ENCODE results near the gene NRM. TPM values are rescaled to one million over a fixed set of nuclear protein-coding genes. Genes with fewer than 3 reads are reported as not detected.

The NRM gene
- total RNA-seq, 1 experiment from 2014 or later, result 13.6 TPM

DNA sequence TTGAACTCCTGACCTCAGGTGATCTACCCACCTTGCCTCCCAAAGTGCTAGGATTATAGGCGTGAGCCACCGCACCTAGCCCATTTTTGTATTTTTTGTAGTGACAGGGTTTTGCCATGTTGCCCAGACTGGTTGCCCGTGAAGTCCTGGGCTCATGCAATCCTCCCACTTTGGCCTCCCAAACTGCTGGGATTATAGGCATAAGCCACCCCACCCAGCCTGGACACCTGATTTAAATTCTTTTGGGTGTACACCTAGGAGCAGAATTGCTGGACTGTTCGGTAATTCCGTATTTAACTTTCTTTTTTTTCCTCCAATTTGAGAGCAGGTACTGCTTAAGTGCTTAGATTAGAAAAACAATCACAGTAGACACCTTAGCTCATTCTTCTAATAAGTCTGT is 5.6 kb upstream of the NRM start (continued):
- no peak for TF ChIP-seq SRF (IDR thresholded peaks at IDR 0.05; ENCODE audit: low read depth)

GRCh38 chr6:30691208-30691847 is 544 bp upstream of the NRM start:
- H3K27me3 ChIP-seq (ENCODE audit: insufficient read depth, low read length), result no peaks in the 10 kb centered on the region
- RAD21 ChIA-PET (ENCODE audit: low non-redundant PET in 1 of 2, low total read pairs in 2 of 2, uncharacterized antibody in 2 of 2, unreplicated experiment in 2 of 2), result interaction anchor here in 1 of 2 experiments (1.6 kb wide), 1 partner anchor 26 kb away, joined by 4 read pairs; the partner anchor contains the start of gene MDC1
- DNase-seq (ENCODE audit: low read depth, low spot score) (no peak), ATAC-seq (no peak)
- H3K79me2 ChIP-seq (ENCODE audit: insufficient read depth, low read length), result peaks cover 1% of the 10 kb centered on the region; the same call in 1 of the 2 replicates
- intact Hi-C loops (cut with micrococcal nuclease), result no loop called here
- H2AFZ ChIP-seq (ENCODE audit: low read depth, low read length, poor library complexity, severe bottlenecking), result no peak overlapping the region
- TSS peak; percentile 54 for BruUV-seq (replicated peaks)
- H3K27ac ChIP-seq (ENCODE audit: low read depth, low read length), result peak overlapping the region; percentile 77
- H4K20me1 ChIP-seq (ENCODE audit: insufficient read depth), result no peaks in the 10 kb centered on the region
- no peaks in the 10 kb centered on the region for H3K9me2 ChIP-seq (ENCODE audit: insufficient read depth)
- H3K4me1 ChIP-seq (ENCODE audit: control insufficient read depth in 1 of 2, insufficient read depth in 2 of 2, low read length in 2 of 2), result peaks cover 43 to 63% of the 10 kb centered on the region in 2 experiments
- H3K36me3 ChIP-seq (ENCODE audit: control insufficient read depth in 1 of 2, insufficient read depth in 2 of 2, low read length in 2 of 2), result no peaks in the 10 kb centered on the region
- H3K9me3 ChIP-seq (ENCODE audit: control insufficient read depth in 1 of 2, insufficient read depth in 1 of 2, low read depth in 1 of 2, low read length in 2 of 2), result no peaks in the 10 kb centered on the region
- POLR2A ChIA-PET, result interaction anchor here (0.7 to 3.5 kb wide), 6 partner anchors 10 to 39 kb away, joined by 3 to 25 read pairs (median 3); partner anchors contain the start of genes DHX16, MDC1 and TUBB
- TF ChIP-seq EZH2phosphoT487 (IDR thresholded peaks at IDR 0.05; ENCODE audit: borderline replicate concordance), result no peak
- TF ChIP-seq SIN3A (IDR thresholded peaks at IDR 0.05; ENCODE audit: low read depth), result no peak
- no peak for TF ChIP-seq SRF (IDR thresholded peaks at IDR 0.05; ENCODE audit: low read depth)
- no peak for TF ChIP-seq YY1 (IDR thresholded peaks at IDR 0.05; ENCODE audit: extremely low read depth, insufficient replicate concordance, low read depth, low read length)
- TF ChIP-seq EZH2 (IDR thresholded peaks at IDR 0.05), result no peak
- TF ChIP-seq ZBTB33 (IDR thresholded peaks at IDR 0.05; ENCODE audit: extremely low read depth, insufficient replicate concordance, low read length), result no peak
- TF ChIP-seq CEBPB (IDR thresholded peaks at IDR 0.05; ENCODE audit: low read depth), result no peak
- no peak for TF ChIP-seq POLR2A (IDR thresholded peaks at IDR 0.05; ENCODE audit: borderline replicate concordance, extremely low read depth, insufficient read depth, insufficient read length)
- TF ChIP-seq FOSL1 (IDR thresholded peaks at IDR 0.05; ENCODE audit: low read depth), result no peak
- no peak for TF ChIP-seq POLR2AphosphoS5 (IDR thresholded peaks at IDR 0.05; ENCODE audit: low read depth, low read length)
- no peak for TF ChIP-seq ELF1 (IDR thresholded peaks at IDR 0.05; ENCODE audit: borderline replicate concordance, low read depth)
- no peak for TF ChIP-seq TCF7L2 (IDR thresholded peaks at IDR 0.05; ENCODE audit: borderline replicate concordance, extremely low read depth, insufficient read depth, insufficient read length)
- no peak for TF ChIP-seq ZNF274 (IDR thresholded peaks at IDR 0.05; ENCODE audit: low read depth, low read length)
- no peak for TF ChIP-seq RAD21 (IDR thresholded peaks at IDR 0.05; ENCODE audit: low read depth)
- no peak for TF ChIP-seq CBX3 (IDR thresholded peaks at IDR 0.05; ENCODE audit: low read depth)
- CTCF ChIA-PET, result interaction anchor here (1.5 kb wide), 1 partner anchor 12 kb away, joined by 9 read pairs; no protein-coding TSS in a partner anchor
- peak overlapping the region; percentile 58 to 61 for H3K4me3 ChIP-seq (replicated peaks in 1 of 2; ENCODE audit: low read depth in 1 of 2, low read length in 2 of 2)
- H3K9ac ChIP-seq (ENCODE audit: low read length), result peak overlapping the region; percentile 67
- H3K4me2 ChIP-seq (ENCODE audit: low read length), result peak overlapping the region; percentile 86
